Ascending aorta (tissue), 2 donors: ENCODE data around the gene CNTLN. TPM values are rescaled to one million over a fixed set of nuclear protein-coding genes. Genes with fewer than 3 reads are reported as not detected.

Experiments
- DNase-seq, 2 donors: peaks; one replicate each; pipeline ENCODE4 v3.0.0-alpha.2; 2019; ENCODE audit warnings: low spot score in 2 of 2
- H3K27ac ChIP-seq, 2 donors: fragments of 200-600 bp; sonication (generic); one replicate each; pipeline ENCODE4 v1.5.1; 2016 to 2017; ENCODE audit warnings: mild to moderate bottlenecking in 1 of 2
- H3K27me3 ChIP-seq: fragments of 200-600 bp; sonication (generic); one replicate; pipeline ENCODE4 v1.5.1; 2017
- H3K36me3 ChIP-seq, 2 donors: fragments of 200-600 bp; sonication (generic); one replicate each; pipeline ENCODE4 v1.5.1; 2016
- H3K4me1 ChIP-seq, 2 donors: fragments of 200-600 bp; sonication (generic); one replicate each; pipeline ENCODE4 v1.5.1; 2016 to 2017; ENCODE audit warnings: mild to moderate bottlenecking in 1 of 2
- H3K4me3 ChIP-seq, 2 donors: fragments of 200-600 bp; sonication (generic); one replicate each; pipeline ENCODE4 v1.5.1; 2016 to 2017; ENCODE audit warnings: mild to moderate bottlenecking in 1 of 2
- H3K9me3 ChIP-seq, 2 donors: fragments of 200-600 bp; sonication (generic); one replicate each; pipeline ENCODE4 v1.5.1; 2016
- intact Hi-C: fragments of 100-400 bp; cut with DNase I; formaldehyde crosslinking; loops from one replicate; pipeline ENCODE4 v1.15.1; 2023
- total RNA-seq: library from RNA; depleted of rRNA; stranded (reverse); fragments of >200 nt; gene quantifications from one replicate; pipeline ENCODE4 v1.1.0, GENCODE V29; 2016
- TF ChIP-seq, protein P1 (sequence below), 3 experiments: fragments of 200-600 bp in 2 of 3; fragments of 450-650 bp in 1 of 3; sonication (generic) in 2 of 3; IDR thresholded peaks; one replicate each; pipeline ENCODE4 v1.5.1; 2016 to 2019; ENCODE audit warnings: antibody characterized with exemption in 3 of 3, mild to moderate bottlenecking in 1 of 3, moderate library complexity in 1 of 3

Gene CNTLN
- total RNA-seq, 1 donor from 2014 or later, result 3.5 TPM

DNA sequence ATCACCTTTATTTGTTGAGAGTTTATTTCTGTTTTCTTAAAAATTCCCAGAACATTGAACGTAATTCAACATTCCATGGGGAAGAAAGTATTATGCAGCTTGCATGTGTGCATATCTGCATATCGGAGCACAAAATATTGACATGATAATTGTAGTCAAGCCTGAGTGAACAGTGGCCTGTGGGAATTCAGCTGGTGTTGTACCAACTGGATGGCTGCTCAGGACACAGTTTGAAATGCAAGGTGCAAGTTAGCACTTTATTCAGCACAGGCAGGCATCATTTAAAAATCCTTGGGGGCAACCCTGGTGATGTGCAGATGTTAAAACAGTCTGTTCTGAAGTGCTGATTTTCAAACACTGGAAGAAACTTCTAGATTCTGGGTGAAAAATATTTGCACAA, 82.4 kb downstream of the CNTLN start:
- no peaks in the 10 kb centered on the region for H3K27me3 ChIP-seq
- H3K4me3 ChIP-seq, result no peak overlapping the region
- TF ChIP-seq, protein P1, sequence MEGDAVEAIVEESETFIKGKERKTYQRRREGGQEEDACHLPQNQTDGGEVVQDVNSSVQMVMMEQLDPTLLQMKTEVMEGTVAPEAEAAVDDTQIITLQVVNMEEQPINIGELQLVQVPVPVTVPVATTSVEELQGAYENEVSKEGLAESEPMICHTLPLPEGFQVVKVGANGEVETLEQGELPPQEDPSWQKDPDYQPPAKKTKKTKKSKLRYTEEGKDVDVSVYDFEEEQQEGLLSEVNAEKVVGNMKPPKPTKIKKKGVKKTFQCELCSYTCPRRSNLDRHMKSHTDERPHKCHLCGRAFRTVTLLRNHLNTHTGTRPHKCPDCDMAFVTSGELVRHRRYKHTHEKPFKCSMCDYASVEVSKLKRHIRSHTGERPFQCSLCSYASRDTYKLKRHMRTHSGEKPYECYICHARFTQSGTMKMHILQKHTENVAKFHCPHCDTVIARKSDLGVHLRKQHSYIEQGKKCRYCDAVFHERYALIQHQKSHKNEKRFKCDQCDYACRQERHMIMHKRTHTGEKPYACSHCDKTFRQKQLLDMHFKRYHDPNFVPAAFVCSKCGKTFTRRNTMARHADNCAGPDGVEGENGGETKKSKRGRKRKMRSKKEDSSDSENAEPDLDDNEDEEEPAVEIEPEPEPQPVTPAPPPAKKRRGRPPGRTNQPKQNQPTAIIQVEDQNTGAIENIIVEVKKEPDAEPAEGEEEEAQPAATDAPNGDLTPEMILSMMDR (IDR thresholded peaks at IDR 0.05), result no peak
- no peak for DNase-seq
- intact Hi-C loops, result no loop called here
- no peak overlapping the region for H3K27ac ChIP-seq
- no peaks in the 10 kb centered on the region for H3K36me3 ChIP-seq
- peaks cover 0 to 3% of the 10 kb centered on the region in 2 donors for H3K4me1 ChIP-seq
- peaks cover 0 to 14% of the 10 kb centered on the region in 2 donors for H3K9me3 ChIP-seq

DNA sequence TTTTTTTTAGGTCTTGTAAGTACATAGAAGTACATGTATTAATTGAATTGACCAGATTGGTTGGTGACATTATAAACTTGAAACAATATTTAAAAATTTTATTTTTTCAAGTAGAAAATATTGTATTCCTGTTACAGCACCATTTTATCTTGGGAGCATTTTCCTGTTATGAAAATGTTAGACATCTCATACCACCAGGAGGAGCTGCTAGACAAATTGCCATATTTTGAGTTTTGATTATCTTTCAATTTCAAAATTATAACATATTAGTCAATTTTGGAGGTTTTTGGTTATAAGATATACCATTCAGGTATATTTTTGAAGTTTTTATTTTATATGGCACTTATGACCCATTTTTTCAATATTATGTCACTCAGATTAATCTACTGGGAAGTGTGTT, 84.4 kb downstream of the CNTLN start:
- Histone ChIP-seq H3K4me1 (peaks cover 0 to 3% of the 10 kb centered on the region in 2 donors), H3K4me3 (no peak overlapping the region), H3K36me3 (no peaks in the 10 kb centered on the region), H3K27ac (no peak overlapping the region), H3K27me3 (no peaks in the 10 kb centered on the region), H3K9me3 (peaks cover 0 to under 1% of the 10 kb centered on the region in 2 donors)
- no peak for DNase-seq
- TF ChIP-seq, protein P1 (IDR thresholded peaks at IDR 0.05), result no peak
- intact Hi-C loops, result no loop called here

DNA sequence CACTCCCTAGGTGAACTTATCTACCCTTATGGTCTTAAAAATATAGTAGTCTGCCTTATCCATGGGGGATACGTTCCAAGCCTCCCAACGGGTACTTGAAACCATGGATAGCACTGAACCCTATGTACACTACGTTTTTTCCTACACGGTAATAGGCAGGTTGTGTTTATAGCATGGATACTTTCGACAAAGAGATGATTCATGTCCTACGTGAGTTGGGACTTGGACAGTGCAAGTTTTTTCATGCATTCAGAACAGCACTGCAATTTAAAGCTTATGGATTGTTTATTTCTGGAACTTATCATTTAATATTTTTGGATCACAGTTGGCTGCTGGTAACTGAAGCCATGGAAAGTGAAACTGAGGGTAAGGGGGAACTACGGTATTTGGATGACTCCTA, 88.1 kb downstream of the CNTLN start:
- H3K9me3 ChIP-seq, result no peaks in the 10 kb centered on the region

DNA sequence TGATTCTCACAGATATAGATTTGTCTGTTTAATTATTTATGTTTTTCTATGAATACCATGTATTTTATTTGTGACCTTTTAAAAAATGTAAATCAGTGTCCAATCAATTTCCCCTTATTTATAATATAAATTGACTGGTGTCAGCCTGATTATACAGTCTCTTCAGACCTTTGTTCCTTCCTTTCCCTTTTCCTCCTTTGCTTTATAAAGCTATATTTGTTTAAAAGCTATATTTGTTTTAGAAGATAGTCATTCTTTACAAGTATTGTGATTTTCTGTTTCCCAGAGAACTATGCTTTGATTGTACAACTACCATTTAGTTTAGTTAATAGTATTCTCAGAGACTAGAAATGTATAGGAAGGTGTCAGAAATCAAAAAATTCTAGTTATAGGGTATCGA, 90.6 kb downstream of the CNTLN start:
- Histone ChIP-seq H3K4me3 (no peak overlapping the region), H3K9me3 (no peaks in the 10 kb centered on the region), H3K27ac (no peak overlapping the region), H3K27me3 (no peaks in the 10 kb centered on the region), H3K36me3 (no peaks in the 10 kb centered on the region), H3K4me1 (no peaks in the 10 kb centered on the region)
- intact Hi-C loops, result no loop called here
- TF ChIP-seq, protein P1 (IDR thresholded peaks at IDR 0.05), result no peak
- DNase-seq, result no peak

More for the DNA sequence above, 88.1 kb downstream of the CNTLN start:
- no peak for DNase-seq
- TF ChIP-seq, protein P1 (IDR thresholded peaks at IDR 0.05), result no peak
- Histone ChIP-seq H3K27me3 (no peaks in the 10 kb centered on the region), H3K27ac (no peak overlapping the region), H3K4me1 (no peaks in the 10 kb centered on the region), H3K4me3 (no peak overlapping the region), H3K36me3 (no peaks in the 10 kb centered on the region)
- intact Hi-C loops, result no loop called here

DNA sequence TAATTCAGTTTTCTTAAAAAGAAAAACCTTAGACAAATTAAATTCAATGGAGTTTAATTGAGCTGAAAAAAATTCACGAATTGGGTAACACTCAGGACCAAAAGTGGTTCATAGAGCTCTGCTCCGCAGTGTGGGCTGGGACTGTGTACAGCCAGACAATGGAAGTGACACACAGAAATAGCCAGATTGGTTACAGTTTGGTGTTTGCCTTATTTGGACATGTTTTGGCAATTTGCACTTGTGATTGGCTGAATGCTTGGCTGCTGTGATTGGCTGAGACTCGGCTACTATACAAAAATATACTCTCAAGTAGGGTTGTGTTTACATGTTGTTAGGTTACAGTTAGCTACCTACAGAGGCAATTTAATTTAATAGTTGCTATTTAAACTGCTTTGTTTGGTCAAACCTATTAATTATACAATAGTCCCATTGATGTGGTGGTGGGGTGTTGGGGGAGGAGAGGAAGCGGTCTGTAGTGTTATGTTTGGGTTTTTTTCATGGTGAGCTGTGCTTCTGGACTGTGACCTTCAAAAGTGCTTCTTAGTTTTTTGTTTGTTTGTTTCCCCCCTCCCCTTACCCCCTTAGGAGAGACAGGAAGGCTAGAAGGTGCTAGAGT, 95.2 kb downstream of the CNTLN start:
- H3K4me3 ChIP-seq, result no peak overlapping the region
- intact Hi-C loops, result no loop called here
- TF ChIP-seq, protein P1 (IDR thresholded peaks at IDR 0.05), result no peak

DNA sequence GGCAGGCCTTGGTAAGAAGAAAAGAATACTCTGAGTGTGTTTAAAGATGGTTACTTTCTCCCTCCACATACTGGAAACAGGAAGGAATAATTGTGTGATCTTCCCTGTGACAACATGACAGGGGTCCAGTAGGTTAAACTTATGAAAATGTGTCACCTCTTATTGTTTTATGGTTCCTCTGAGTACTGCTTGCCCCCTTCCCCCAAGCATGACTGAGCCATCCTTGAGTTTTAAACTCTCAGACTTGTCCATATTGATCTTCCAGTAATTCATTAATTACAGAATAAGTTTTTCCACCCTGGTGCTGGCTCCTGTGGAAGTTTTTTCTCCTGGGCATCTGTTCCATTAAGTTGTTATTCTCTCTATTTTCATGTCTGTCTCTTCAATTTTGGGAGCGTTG, 95.8 kb downstream of the CNTLN start:
- no peak overlapping the region for H3K4me3 ChIP-seq
- TF ChIP-seq, protein P1 (IDR thresholded peaks at IDR 0.05), result no peak
- H3K27me3 ChIP-seq, result no peaks in the 10 kb centered on the region
- H3K9me3 ChIP-seq, result no peaks in the 10 kb centered on the region
- no peaks in the 10 kb centered on the region for H3K36me3 ChIP-seq
- H3K27ac ChIP-seq, result no peak overlapping the region
- H3K4me1 ChIP-seq, result no peaks in the 10 kb centered on the region
- intact Hi-C loops, result no loop called here
- no peak for DNase-seq

More for the DNA sequence above, 95.2 kb downstream of the CNTLN start:
- no peaks in the 10 kb centered on the region for H3K9me3 ChIP-seq
- H3K27me3 ChIP-seq, result no peaks in the 10 kb centered on the region
- H3K27ac ChIP-seq, result no peak overlapping the region
- H3K36me3 ChIP-seq, result no peaks in the 10 kb centered on the region
- no peak for DNase-seq
- H3K4me1 ChIP-seq, result no peaks in the 10 kb centered on the region
